ENCODE results near the gene ASCL2.
"Not testable (repeated sequence)": the region's sequence is repeated elsewhere in the genome, so short reads cannot be mapped to it uniquely, and the experiment has no call there.

Gene ASCL2

GRCh38 chr11:2260491-2261364 lies 9.7 kb downstream of the ASCL2 start:
- no peak for DNase-seq (ENCODE audit: low read depth)

- DNase-seq (ENCODE audit: low read depth): no peak
Observed at GRCh38 chr11:2259897-2260451, 10.4 kb downstream of the ASCL2 start.

- DNase-seq (ENCODE audit: low read depth): no peak
Observed at GRCh38 chr11:2259466-2259830, 10.9 kb downstream of the ASCL2 start.

- no peak for DNase-seq (ENCODE audit: low read depth)
Observed at GRCh38 chr11:2258501-2259465, 11.6 kb downstream of the ASCL2 start.

GRCh38 chr11:2256951-2257700 lies 13.3 kb downstream of the ASCL2 start:
- no peak for DNase-seq (ENCODE audit: low read depth)

GRCh38 chr11:2256293-2256913 lies 14.0 kb downstream of the ASCL2 start:
- no peak for DNase-seq (ENCODE audit: low read depth)

GRCh38 chr11:2252018-2252417 lies 18.4 kb downstream of the ASCL2 start:
- DNase-seq (ENCODE audit: low read depth): no peak

GRCh38 chr11:2251138-2251537 lies 19.2 kb downstream of the ASCL2 start:
- no peak for DNase-seq (ENCODE audit: low read depth)

GRCh38 chr11:2250485-2250884 lies 19.9 kb downstream of the ASCL2 start:
- no peak for DNase-seq (ENCODE audit: low read depth)

- DNase-seq (ENCODE audit: low read depth): no peak
Observed at GRCh38 chr11:2250041-2250440, 20.3 kb downstream of the ASCL2 start.

- DNase-seq (ENCODE audit: low read depth): no peak
Observed at GRCh38 chr11:2249189-2249916, 21.0 kb downstream of the ASCL2 start.

- DNase-seq (ENCODE audit: low read depth): no peak
Observed at GRCh38 chr11:2248762-2249161, 21.6 kb downstream of the ASCL2 start.

- DNase-seq (ENCODE audit: low read depth): no peak
Observed at GRCh38 chr11:2248242-2248641, 22.1 kb downstream of the ASCL2 start.

GRCh38 chr11:2247496-2247895 lies 22.9 kb downstream of the ASCL2 start:
- DNase-seq (ENCODE audit: low read depth): no peak

GRCh38 chr11:2240834-2241233 lies 29.6 kb downstream of the ASCL2 start:
- no peak for DNase-seq (ENCODE audit: low read depth)

- DNase-seq (ENCODE audit: low read depth): no peak
Observed at GRCh38 chr11:2237457-2238238, 32.7 kb downstream of the ASCL2 start.

- not testable (repeated sequence) for DNase-seq (ENCODE audit: low read depth)
Observed at GRCh38 chr11:2236381-2237134, 33.8 kb downstream of the ASCL2 start.

- no peak for DNase-seq (ENCODE audit: low read depth)
Observed at GRCh38 chr11:2235588-2236326, 34.6 kb downstream of the ASCL2 start.

Data from stimulated activated CD8-positive, alpha-beta memory T cell treated with anti-CD3 and anti-CD28 coated beads, Interleukin-7, amount 100 ng/mL, for 24 hours (primary cell).